Measurements from ENCODE around the gene PACC1. TPM values are rescaled to one million over a fixed set of nuclear protein-coding genes. Genes with fewer than 3 reads are reported as not detected.

Gene PACC1
- total and polyA plus RNA-seq, 10 of the 15 experiments (the other 5 are each of a cell fraction or from before 2014, with no cell fraction given) = 16.1 to 29.7 (median 19.3) TPM

DNA sequence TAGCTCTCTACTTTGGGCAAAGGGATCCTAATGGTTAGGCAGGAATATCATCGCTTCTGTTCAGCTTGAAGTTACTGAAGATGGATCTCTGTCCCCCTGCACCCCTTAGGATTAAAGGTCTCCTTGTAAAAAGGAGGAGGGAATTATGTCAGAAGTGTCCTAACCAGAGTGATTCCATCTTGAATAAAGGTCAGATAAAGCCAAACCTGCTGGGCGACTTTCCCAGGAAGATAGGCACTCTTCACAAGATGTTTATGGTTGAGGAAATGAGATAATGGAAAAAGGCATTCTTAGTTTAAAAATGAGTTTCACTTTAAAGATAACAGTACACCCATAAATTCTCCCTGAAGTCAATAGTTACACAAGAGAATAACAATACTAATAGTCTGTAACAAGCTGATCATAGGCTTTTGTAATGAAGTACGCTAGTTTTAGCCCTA is 16.3 kb upstream of the PACC1 start:
- ChIA-PET RAD21 (ENCODE audit: unreplicated experiment) (interaction anchor here (0.5 to 2.9 kb wide), 2 partner anchors 25 to 200 kb away, joined by 3 to 10 read pairs; no protein-coding TSS in a partner anchor), POLR2A (interaction anchor here (0.6 kb wide), 1 partner anchor 145 kb away, joined by 7 read pairs; no protein-coding TSS in a partner anchor)

More for the DNA sequence above, 16.3 kb upstream of the PACC1 start:
- H3K36me3 ChIP-seq (ENCODE audit: control insufficient read depth in 2 of 2, insufficient read depth in 2 of 2, low read length in 1 of 2) = no peaks in the 10 kb centered on the region
- H3K4me1 ChIP-seq (ENCODE audit: control insufficient read depth, insufficient read depth, low read length) = peaks cover 11% of the 10 kb centered on the region
- CTCF ChIA-PET = interaction anchor here (1.5 to 1.6 kb wide), 2 partner anchors 25 to 75 kb away, joined by 3 to 11 read pairs; no protein-coding TSS in a partner anchor
- in situ Hi-C loops (cut with MboI) = no loop called here
- SMC1A ChIA-PET (ENCODE audit: uncharacterized antibody, unreplicated experiment) = interaction anchor here (0.6 to 2.4 kb wide), 6 partner anchors 8 to 497 kb away, joined by 3 to 8 read pairs (median 4); partner anchors contain the start of gene PACC1
- intact Hi-C loops (cut with micrococcal nuclease; ENCODE audit: unreplicated experiment) = no loop called here
- ATAC-seq = no peak
- H3K4me3 ChIP-seq = no peak overlapping the region
- no peak overlapping the region for H2AFZ ChIP-seq (ENCODE audit: control insufficient read depth, low read depth, low read length)
- WGBS (ENCODE audit: insufficient coverage, insufficient replicate concordance, low lambda C conversion rate, missing lambda C conversion rate) = 95% methylated on average over 3 of the region's 3 CpGs
- no peak for TF ChIP-seq CREB1 (IDR thresholded peaks at IDR 0.05; ENCODE audit: low read depth)
- no peak for TF ChIP-seq YBX1 (IDR thresholded peaks at IDR 0.05)
- TF ChIP-seq POU2F2 (IDR thresholded peaks at IDR 0.05; ENCODE audit: borderline replicate concordance, low read depth, low read length) = no peak
- TF ChIP-seq POLR2A (IDR thresholded peaks at IDR 0.05; ENCODE audit: low read depth, low read length) = no peak
- TF ChIP-seq ZNF622 (IDR thresholded peaks at IDR 0.05) = no peak
- TF ChIP-seq, protein P1, sequence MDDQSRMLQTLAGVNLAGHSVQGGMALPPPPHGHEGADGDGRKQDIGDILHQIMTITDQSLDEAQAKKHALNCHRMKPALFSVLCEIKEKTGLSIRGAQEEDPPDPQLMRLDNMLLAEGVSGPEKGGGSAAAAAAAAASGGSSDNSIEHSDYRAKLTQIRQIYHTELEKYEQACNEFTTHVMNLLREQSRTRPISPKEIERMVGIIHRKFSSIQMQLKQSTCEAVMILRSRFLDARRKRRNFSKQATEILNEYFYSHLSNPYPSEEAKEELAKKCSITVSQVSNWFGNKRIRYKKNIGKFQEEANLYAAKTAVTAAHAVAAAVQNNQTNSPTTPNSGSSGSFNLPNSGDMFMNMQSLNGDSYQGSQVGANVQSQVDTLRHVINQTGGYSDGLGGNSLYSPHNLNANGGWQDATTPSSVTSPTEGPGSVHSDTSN (IDR thresholded peaks at IDR 0.05; ENCODE audit: insufficient replicate concordance, low read depth, low read length) = no peak
- TF ChIP-seq RBBP5 (conservative IDR thresholded peaks at IDR 0.05) = no peak
- no peak for TF ChIP-seq NR2C2 (IDR thresholded peaks at IDR 0.05; ENCODE audit: borderline replicate concordance, control insufficient read depth, insufficient read length, low read depth)
- TF ChIP-seq, protein P2, sequence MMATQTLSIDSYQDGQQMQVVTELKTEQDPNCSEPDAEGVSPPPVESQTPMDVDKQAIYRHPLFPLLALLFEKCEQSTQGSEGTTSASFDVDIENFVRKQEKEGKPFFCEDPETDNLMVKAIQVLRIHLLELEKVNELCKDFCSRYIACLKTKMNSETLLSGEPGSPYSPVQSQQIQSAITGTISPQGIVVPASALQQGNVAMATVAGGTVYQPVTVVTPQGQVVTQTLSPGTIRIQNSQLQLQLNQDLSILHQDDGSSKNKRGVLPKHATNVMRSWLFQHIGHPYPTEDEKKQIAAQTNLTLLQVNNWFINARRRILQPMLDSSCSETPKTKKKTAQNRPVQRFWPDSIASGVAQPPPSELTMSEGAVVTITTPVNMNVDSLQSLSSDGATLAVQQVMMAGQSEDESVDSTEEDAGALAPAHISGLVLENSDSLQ (IDR thresholded peaks at IDR 0.05) = no peak
- BruUV-seq (replicated peaks) = no TSS peak
- FAIRE-seq = no peak
- no peak for DNase-seq (ENCODE audit: low read depth, low spot score)
- H3K4me2 ChIP-seq (ENCODE audit: control insufficient read depth, insufficient read depth) = no peak overlapping the region
- H3K9ac ChIP-seq (ENCODE audit: control insufficient read depth, insufficient read depth, low read length) = no peak overlapping the region
- no peaks in the 10 kb centered on the region for H4K20me1 ChIP-seq (ENCODE audit: control insufficient read depth, insufficient read depth)
- no peak overlapping the region for H3K27ac ChIP-seq (ENCODE audit: control insufficient read depth, insufficient read depth)
- no peaks in the 10 kb centered on the region for H3K27me3 ChIP-seq (replicated peaks in 1 of 2; ENCODE audit: control insufficient read depth in 2 of 2, insufficient read depth in 2 of 2, low read length in 1 of 2)
- H3K9me3 ChIP-seq (replicated peaks; ENCODE audit: control insufficient read depth, insufficient read depth, low read length) = no peaks in the 10 kb centered on the region
- H3K79me2 ChIP-seq (ENCODE audit: control insufficient read depth, insufficient read depth, low read length) = peaks cover 4% of the 10 kb centered on the region
